ENCODE results near the gene ZYG11B.
"Not testable (repeated sequence)": the region's sequence is repeated elsewhere in the genome, so short reads cannot be mapped to it uniquely, and the experiment has no call there.

ZYG11B gene

GRCh38 chr1:52852854-52853253 lies 126.6 kb downstream of the ZYG11B start:
- DNase-seq (ENCODE audit: low read depth, low spot score): no peak

DNA sequence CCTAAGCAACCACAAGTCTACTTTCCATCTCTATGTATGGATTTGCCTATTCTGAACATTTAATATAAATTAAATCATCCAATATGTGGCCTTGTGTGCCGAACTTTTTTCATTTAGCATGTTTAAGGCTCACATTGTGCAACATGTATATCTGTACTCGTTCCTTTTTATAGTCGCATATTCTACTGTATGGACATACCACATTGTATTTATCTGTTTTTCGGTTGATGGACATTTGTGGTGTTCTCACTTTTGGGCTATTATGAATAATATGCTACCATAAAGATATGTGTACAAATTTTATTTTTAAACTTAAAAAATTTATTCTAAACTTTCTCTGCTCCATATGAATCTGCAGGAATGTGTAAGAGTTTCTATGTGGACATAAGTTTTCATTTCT lies 129.3 kb downstream of the ZYG11B start:
- no peak for DNase-seq (ENCODE audit: low read depth, low spot score)

GRCh38 chr1:52856026-52856425 lies 129.8 kb downstream of the ZYG11B start:
- DNase-seq (ENCODE audit: low read depth, low spot score): no peak

GRCh38 chr1:52857443-52857842 lies 131.2 kb downstream of the ZYG11B start:
- no peak for DNase-seq (ENCODE audit: low read depth, low spot score)

DNA sequence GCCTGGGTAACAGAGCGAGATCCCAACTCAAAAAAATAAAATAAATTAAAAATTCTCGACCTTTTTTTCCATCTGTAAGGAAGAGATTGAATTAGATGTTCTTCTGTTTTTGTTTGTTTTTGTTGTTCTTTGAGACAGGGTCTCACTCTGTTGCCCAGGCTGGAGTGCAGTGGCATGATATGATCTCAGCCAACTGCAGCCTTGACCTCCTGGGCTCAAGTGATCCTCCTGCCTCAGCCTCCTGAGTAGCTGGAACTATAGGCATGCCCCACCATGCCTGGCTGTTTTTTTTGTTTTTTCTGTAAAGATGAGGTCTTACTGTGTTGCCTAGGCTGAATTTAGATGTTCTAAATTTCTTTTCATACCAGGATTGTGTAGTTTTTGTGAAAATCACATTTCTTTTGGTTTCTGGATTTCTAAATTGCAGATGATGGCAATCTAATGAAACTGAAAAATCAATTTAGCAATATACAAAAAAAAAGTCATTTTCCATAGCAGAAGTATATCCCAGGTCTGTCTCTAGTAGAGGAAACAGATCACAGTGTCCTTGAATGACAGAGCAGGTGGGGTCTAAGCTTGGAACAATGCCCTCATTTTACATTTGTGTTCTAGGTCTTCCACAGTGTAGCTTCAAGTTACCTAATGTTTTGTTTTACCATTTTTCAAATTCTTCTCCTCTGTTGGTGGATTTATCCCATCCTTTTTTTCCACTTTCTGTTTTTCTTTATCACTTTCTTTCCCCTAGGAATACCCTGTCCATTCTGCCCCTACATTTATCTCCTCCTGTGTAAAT lies 136.6 kb downstream of the ZYG11B start:
- DNase-seq (ENCODE audit: low read depth, low spot score): no peak

- no peak for DNase-seq (ENCODE audit: low read depth, low spot score)
Observed at GRCh38 chr1:52867087-52867863, 141.0 kb downstream of the ZYG11B start.

- not testable (repeated sequence) for DNase-seq (ENCODE audit: low read depth, low spot score)
Observed at GRCh38 chr1:52869727-52870126, 143.5 kb downstream of the ZYG11B start.

DNA sequence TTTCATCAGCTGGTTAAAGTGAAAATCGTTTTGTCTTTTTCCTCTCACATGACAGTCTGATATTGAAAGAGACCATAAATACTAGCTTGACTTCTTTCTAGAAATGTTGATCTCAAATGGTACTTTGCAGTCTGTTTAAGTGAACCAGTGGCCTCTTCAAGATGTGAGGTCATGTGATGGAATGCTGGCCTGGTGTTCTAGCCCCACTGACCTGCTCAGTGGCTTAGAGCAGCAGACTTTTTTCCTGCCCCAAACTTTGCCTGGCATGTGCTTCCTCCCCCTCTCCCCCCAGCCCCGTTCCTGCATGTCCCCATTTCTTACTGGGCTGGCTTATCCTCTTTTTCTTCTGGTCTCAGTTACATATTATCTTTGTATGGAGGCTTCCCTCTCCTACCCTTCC lies 150.6 kb downstream of the ZYG11B start:
- DNase-seq (ENCODE audit: low read depth, low spot score): no peak
